ENCODE measurements around the gene GRIN3B.

Gene GRIN3B

GRCh38 chr19:1013218-1013617, 13.0 kb downstream of the GRIN3B start:
- no CpG with 5 or more reads among the region's 10 CpGs for WGBS (ENCODE audit: extremely low coverage, insufficient coverage, low lambda C conversion rate)

DNA sequence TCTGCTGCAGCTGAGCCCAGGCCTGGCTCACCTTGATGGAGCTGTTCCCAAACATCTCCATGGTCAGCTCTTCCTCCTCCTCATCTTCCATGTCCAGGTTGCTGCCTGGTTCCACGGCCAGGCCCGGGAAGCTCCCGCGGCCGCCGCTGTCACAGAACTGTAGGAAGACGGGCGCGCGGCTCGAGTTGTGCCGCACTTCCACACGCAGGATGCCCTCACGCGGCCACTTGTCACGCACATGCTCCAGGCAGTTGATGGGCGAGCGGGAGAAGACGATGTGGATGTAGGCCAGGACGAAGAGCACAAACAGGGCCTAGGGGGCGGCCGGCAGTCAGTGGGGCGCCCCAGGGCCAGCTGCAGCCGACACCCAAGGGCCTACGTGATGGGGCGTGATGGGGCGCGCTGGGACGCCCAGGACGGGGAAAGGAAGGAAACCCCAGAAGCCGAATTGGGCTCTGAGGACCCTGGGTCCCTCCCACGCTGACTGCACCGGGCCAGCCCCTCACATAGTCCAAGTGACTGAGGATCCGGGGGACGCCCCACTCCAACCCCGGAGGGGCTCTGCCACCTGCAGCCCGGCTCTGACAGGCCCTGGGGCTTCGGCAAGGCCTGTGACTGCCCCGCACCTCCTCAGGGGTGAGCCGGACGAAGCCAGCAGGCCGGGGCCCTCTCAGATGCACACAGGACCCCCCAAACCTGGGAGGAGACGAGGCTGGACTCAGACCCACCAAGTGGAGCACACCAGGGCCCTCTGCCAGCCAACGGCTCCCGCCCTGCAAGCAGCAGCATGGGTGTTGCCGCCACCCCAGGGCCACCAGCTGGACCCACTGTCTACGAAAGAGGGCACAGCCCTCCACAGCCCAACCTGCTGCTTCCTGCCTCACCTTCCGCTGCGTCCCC, 14.2 kb downstream of the GRIN3B start:
- no CpG with 5 or more reads among the region's 49 CpGs for WGBS (ENCODE audit: extremely low coverage, insufficient coverage, low lambda C conversion rate)
- Histone ChIP-seq H3K56ac (ENCODE audit: low read length) (no peak overlapping the region), H3K79me2 (ENCODE audit: control insufficient read depth, insufficient read depth, low read length) (peaks cover 55% of the 10 kb centered on the region), H3K4me3 (ENCODE audit: low read length) (no peak overlapping the region), H3K27ac (ENCODE audit: low read depth, low read length) (no peak overlapping the region), H3K27me3 (ENCODE audit: insufficient read depth, low read length, poor library complexity) (no peaks in the 10 kb centered on the region), H3K4me1 (ENCODE audit: control insufficient read depth, low read depth, low read length) (peaks cover 4% of the 10 kb centered on the region), H3K79me1 (ENCODE audit: low read length) (peaks cover 28% of the 10 kb centered on the region), H3K4me2 (ENCODE audit: low read length) (no peak overlapping the region), H2BK15ac (replicated peaks; ENCODE audit: low read depth) (no peak overlapping the region), H3K18ac (ENCODE audit: low read length) (no peak overlapping the region), H3K36me3 (ENCODE audit: control insufficient read depth, insufficient read depth, low read length) (peaks cover 2% of the 10 kb centered on the region), H4K8ac (ENCODE audit: low read depth, low read length) (no peak overlapping the region), H4K5ac (ENCODE audit: low read length) (no peak overlapping the region), H3K23ac (ENCODE audit: low read length) (no peak overlapping the region), H3K4ac (ENCODE audit: low read depth, low read length) (no peak overlapping the region), H2BK120ac (ENCODE audit: low read depth, low read length) (no peak overlapping the region), H2BK5ac (ENCODE audit: low read length) (no peak overlapping the region), H3K9ac (ENCODE audit: low read length) (no peak overlapping the region), H2AK5ac (ENCODE audit: low read length) (no peak overlapping the region)
- DNase-seq, result no peak

More at GRCh38 chr19:1013218-1013617, 13.0 kb downstream of the GRIN3B start:
- H3K4ac ChIP-seq (ENCODE audit: low read depth, low read length), result no peak overlapping the region
- H3K36me3 ChIP-seq (ENCODE audit: control insufficient read depth, insufficient read depth, low read length), result peaks cover 2% of the 10 kb centered on the region
- peaks cover 4% of the 10 kb centered on the region for H3K4me1 ChIP-seq (ENCODE audit: control insufficient read depth, low read depth, low read length)
- H3K18ac ChIP-seq (ENCODE audit: low read length), result no peak overlapping the region
- no peak overlapping the region for H3K27ac ChIP-seq (ENCODE audit: low read depth, low read length)
- H3K27me3 ChIP-seq (ENCODE audit: insufficient read depth, low read length, poor library complexity), result no peaks in the 10 kb centered on the region
- H2BK15ac ChIP-seq (replicated peaks; ENCODE audit: low read depth), result no peak overlapping the region
- H2BK120ac ChIP-seq (ENCODE audit: low read depth, low read length), result no peak overlapping the region
- no peak overlapping the region for H3K9ac ChIP-seq (ENCODE audit: low read length)
- H4K8ac ChIP-seq (ENCODE audit: low read depth, low read length), result no peak overlapping the region
- peaks cover 43% of the 10 kb centered on the region for H3K79me2 ChIP-seq (ENCODE audit: control insufficient read depth, insufficient read depth, low read length)
- no peak overlapping the region for H2BK5ac ChIP-seq (ENCODE audit: low read length)
- H3K23ac ChIP-seq (ENCODE audit: low read length), result no peak overlapping the region
- DNase-seq, result no peak
- no peak overlapping the region for H3K4me2 ChIP-seq (ENCODE audit: low read length)
- no peak overlapping the region for H4K5ac ChIP-seq (ENCODE audit: low read length)
- no peak overlapping the region for H2AK5ac ChIP-seq (ENCODE audit: low read length)
- H3K79me1 ChIP-seq (ENCODE audit: low read length), result peaks cover 27% of the 10 kb centered on the region
- no peak overlapping the region for H3K56ac ChIP-seq (ENCODE audit: low read length)
- H3K4me3 ChIP-seq (ENCODE audit: low read length), result no peak overlapping the region

DNA sequence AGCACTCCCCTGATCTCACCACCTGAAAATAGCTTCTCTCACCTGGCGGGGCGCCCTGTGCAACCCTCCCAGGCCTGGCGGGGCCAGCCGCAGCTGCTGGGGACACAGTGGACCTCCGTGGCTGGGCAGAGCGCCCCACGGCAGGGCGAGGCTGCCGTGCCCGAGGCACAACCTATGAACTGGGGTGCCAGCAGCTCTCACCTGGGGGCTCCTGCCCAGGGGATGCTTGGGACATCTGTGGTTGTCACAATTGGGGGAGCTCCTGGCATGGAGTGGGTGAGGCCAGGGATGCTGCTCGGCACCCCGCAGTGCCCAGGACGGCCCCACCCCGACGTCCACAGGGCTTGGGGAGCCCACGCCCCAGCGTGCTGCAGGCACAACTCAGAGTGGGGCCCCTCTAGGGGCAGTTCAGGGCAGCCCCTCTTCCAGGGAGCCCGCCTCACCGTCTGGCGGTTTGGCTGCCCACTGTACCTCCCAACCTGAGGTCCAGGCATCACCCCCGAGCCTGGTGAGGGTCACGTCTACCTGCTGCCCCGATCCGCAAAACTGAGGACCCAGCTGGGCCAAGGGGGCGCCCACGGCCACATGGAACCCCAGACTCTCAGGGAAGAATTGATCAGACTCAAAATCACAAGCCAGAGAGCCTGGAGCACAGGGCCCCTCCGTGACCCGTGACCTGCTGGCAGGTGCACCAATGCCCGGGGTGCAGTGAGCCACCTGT, 15.0 kb downstream of the GRIN3B start:
- peaks cover 6% of the 10 kb centered on the region for H3K4me1 ChIP-seq (ENCODE audit: control insufficient read depth, low read depth, low read length)
- no peak overlapping the region for H2BK15ac ChIP-seq (replicated peaks; ENCODE audit: low read depth)
- H3K23ac ChIP-seq (ENCODE audit: low read length), result peak overlapping the region; percentile 1
- no peak overlapping the region for H3K27ac ChIP-seq (ENCODE audit: low read depth, low read length)
- no peak overlapping the region for H3K56ac ChIP-seq (ENCODE audit: low read length)
- H3K79me2 ChIP-seq (ENCODE audit: control insufficient read depth, insufficient read depth, low read length), result peaks cover 63% of the 10 kb centered on the region
- no peak overlapping the region for H4K8ac ChIP-seq (ENCODE audit: low read depth, low read length)
- H3K79me1 ChIP-seq (ENCODE audit: low read length), result peaks cover 32% of the 10 kb centered on the region
- H3K4me3 ChIP-seq (ENCODE audit: low read length), result no peak overlapping the region
- no peaks in the 10 kb centered on the region for H3K27me3 ChIP-seq (ENCODE audit: insufficient read depth, low read length, poor library complexity)
- H3K4me2 ChIP-seq (ENCODE audit: low read length), result no peak overlapping the region
- DNase-seq, result no peak
- no peak overlapping the region for H3K4ac ChIP-seq (ENCODE audit: low read depth, low read length)
- H2BK5ac ChIP-seq (ENCODE audit: low read length), result no peak overlapping the region
- H3K18ac ChIP-seq (ENCODE audit: low read length), result no peak overlapping the region
- no CpG with 5 or more reads among the region's 29 CpGs for WGBS (ENCODE audit: extremely low coverage, insufficient coverage, low lambda C conversion rate)
- H3K9ac ChIP-seq (ENCODE audit: low read length), result peak overlapping the region; percentile 40
- no peak overlapping the region for H2BK120ac ChIP-seq (ENCODE audit: low read depth, low read length)
- H4K5ac ChIP-seq (ENCODE audit: low read length), result no peak overlapping the region
- peaks cover 2% of the 10 kb centered on the region for H3K36me3 ChIP-seq (ENCODE audit: control insufficient read depth, insufficient read depth, low read length)
- H2AK5ac ChIP-seq (ENCODE audit: low read length), result no peak overlapping the region

- Histone ChIP-seq H3K27ac (ENCODE audit: low read depth, low read length) (no peak overlapping the region), H2BK120ac (ENCODE audit: low read depth, low read length) (no peak overlapping the region), H3K4me3 (ENCODE audit: low read length) (no peak overlapping the region), H3K4ac (ENCODE audit: low read depth, low read length) (no peak overlapping the region), H3K36me3 (ENCODE audit: control insufficient read depth, insufficient read depth, low read length) (peaks cover 2% of the 10 kb centered on the region), H4K5ac (ENCODE audit: low read length) (no peak overlapping the region), H3K79me1 (ENCODE audit: low read length) (peaks cover 34% of the 10 kb centered on the region), H3K9ac (ENCODE audit: low read length) (peak overlapping the region; percentile 40), H3K56ac (ENCODE audit: low read length) (peak overlapping the region; percentile 30), H2AK5ac (ENCODE audit: low read length) (no peak overlapping the region), H3K27me3 (ENCODE audit: insufficient read depth, low read length, poor library complexity) (no peaks in the 10 kb centered on the region), H3K4me2 (ENCODE audit: low read length) (no peak overlapping the region), H3K18ac (ENCODE audit: low read length) (no peak overlapping the region), H3K23ac (ENCODE audit: low read length) (peak overlapping the region; percentile 1), H2BK5ac (ENCODE audit: low read length) (no peak overlapping the region), H2BK15ac (replicated peaks; ENCODE audit: low read depth) (no peak overlapping the region), H3K4me1 (ENCODE audit: control insufficient read depth, low read depth, low read length) (peaks cover 6% of the 10 kb centered on the region), H3K79me2 (ENCODE audit: control insufficient read depth, insufficient read depth, low read length) (peaks cover 68% of the 10 kb centered on the region), H4K8ac (ENCODE audit: low read depth, low read length) (no peak overlapping the region)
- DNase-seq, result peak; percentile 46
- no CpG with 5 or more reads among the region's 31 CpGs for WGBS (ENCODE audit: extremely low coverage, insufficient coverage, low lambda C conversion rate)
Measured at GRCh38 chr19:1015782-1016646, 15.8 kb downstream of the GRIN3B start.

DNA sequence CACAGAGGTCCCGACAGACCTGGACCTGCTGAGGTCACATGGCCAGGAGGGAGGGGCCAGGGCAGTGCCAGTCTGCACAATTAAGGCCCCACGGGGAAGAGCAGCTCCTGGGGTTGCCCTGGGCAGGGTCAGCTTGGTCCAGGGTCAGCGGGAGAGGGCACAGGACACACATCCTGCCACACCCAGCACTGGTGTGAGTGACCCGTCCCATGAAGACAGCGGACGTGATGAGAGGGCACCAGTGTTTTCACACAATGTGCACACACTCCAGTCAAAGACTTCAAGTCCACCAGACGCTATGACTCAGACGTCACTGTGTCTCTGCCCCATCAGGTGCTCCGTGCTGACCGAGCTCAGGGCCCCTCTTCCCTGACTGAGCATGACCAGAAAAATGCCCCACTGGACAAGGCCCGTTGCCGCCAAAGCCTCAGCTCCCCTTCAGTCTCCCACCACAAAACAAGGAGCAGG, 16.5 kb downstream of the GRIN3B start:
- Histone ChIP-seq H2BK120ac (ENCODE audit: low read depth, low read length) (no peak overlapping the region), H3K79me1 (ENCODE audit: low read length) (peaks cover 34% of the 10 kb centered on the region), H3K27ac (ENCODE audit: low read depth, low read length) (no peak overlapping the region), H3K4me2 (ENCODE audit: low read length) (no peak overlapping the region), H3K23ac (ENCODE audit: low read length) (no peak overlapping the region), H4K5ac (ENCODE audit: low read length) (no peak overlapping the region), H2BK5ac (ENCODE audit: low read length) (no peak overlapping the region), H2AK5ac (ENCODE audit: low read length) (no peak overlapping the region), H4K8ac (ENCODE audit: low read depth, low read length) (no peak overlapping the region), H2BK15ac (replicated peaks; ENCODE audit: low read depth) (no peak overlapping the region), H3K9ac (ENCODE audit: low read length) (peak overlapping the region; percentile 26), H3K36me3 (ENCODE audit: control insufficient read depth, insufficient read depth, low read length) (peaks cover 2% of the 10 kb centered on the region), H3K4me1 (ENCODE audit: control insufficient read depth, low read depth, low read length) (peaks cover 6% of the 10 kb centered on the region), H3K79me2 (ENCODE audit: control insufficient read depth, insufficient read depth, low read length) (peaks cover 68% of the 10 kb centered on the region), H3K27me3 (ENCODE audit: insufficient read depth, low read length, poor library complexity) (no peaks in the 10 kb centered on the region), H3K4me3 (ENCODE audit: low read length) (no peak overlapping the region), H3K56ac (ENCODE audit: low read length) (peak overlapping the region; percentile 30), H3K4ac (ENCODE audit: low read depth, low read length) (no peak overlapping the region), H3K18ac (ENCODE audit: low read length) (no peak overlapping the region)
- DNase-seq, result no peak
- WGBS (ENCODE audit: extremely low coverage, insufficient coverage, low lambda C conversion rate), result no CpG with 5 or more reads among the region's 12 CpGs

Data from mesendoderm (in vitro differentiated cells).